Measurements from ENCODE around the gene LHFPL3.

DNA sequence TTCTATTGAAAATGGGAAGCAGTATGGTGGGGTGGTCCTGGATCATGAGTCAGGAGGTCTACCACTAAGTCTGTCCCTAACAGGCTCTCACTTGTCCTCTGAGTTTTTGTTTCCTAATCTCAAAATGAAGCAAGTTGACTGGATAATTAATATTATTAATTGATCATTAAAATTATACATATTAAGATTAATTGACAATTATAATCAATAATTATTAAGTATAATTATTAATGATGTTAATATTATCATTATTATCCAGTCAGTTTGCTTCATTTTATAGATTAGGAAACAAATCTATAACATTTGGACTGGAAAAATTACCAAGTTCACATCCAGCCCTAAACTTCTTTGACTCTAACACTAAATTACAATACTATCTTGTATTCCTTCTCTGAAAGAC is 511.4 kb downstream of the LHFPL3 start:
- no peak for TF ChIP-seq CTCF (IDR thresholded peaks at IDR 0.05; ENCODE audit: low read length)
- TF ChIP-seq EZH2 (IDR thresholded peaks at IDR 0.05; ENCODE audit: borderline replicate concordance, low read length): no peak

All from OCI-LY1 (cell line).